G401 (cell line): ENCODE results near the gene ABHD16A. TPM values are rescaled to one million over a fixed set of nuclear protein-coding genes. Genes with fewer than 3 reads are reported as not detected.

Experiments used
- DNase-seq: peaks from one replicate; pipeline ENCODE4 v3.0.0-alpha.2; 2015; ENCODE audit warnings: low spot score
- in situ Hi-C: cut with HindIII; loops from 2 replicates; pipeline ENCODE4 v1.10.0; 2016; ENCODE audit warnings: low sequenced_read_pairs, mixed read lengths
- total RNA-seq: library from RNA; depleted of rRNA; stranded (reverse); fragments of >200 nt; shearing (Covaris generic); gene quantifications from 2 replicates; pipeline ENCODE4 v1.2.3, GENCODE V29; 2014

The ABHD16A gene
- total RNA-seq, 1 experiment from 2014 or later, result 43.9 TPM

DNA sequence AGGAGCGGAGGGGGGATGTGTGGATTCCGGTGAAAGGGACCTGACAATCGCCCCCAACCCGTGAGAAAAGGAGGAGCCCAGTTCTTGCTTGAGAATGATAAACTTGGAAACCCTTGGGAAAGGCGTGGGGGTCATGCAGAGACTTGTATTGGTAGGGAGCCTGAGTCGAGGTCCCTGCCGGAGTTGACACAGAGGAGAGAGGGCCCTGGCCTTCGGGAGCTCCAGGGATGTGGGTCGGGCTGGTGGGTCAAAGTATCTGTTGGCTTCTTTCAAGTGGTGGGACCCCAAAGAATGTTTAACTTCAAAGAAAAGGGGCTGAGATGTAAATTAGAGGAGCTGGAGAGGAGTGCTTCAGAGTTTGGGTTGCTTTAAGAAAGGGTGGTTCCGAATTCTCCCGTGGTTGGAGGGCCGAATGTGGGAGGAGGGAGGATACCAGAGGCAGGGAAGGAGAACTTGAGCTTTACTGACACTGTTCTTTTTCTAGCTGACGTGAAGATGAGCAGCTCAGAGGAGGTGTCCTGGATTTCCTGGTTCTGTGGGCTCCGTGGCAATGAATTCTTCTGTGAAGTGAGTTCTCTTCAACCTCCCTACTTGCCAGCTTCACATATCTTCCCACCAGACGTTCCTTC is 36.7 kb downstream of the ABHD16A start:
- no peak for DNase-seq
- in situ Hi-C loops, result no loop called here

DNA sequence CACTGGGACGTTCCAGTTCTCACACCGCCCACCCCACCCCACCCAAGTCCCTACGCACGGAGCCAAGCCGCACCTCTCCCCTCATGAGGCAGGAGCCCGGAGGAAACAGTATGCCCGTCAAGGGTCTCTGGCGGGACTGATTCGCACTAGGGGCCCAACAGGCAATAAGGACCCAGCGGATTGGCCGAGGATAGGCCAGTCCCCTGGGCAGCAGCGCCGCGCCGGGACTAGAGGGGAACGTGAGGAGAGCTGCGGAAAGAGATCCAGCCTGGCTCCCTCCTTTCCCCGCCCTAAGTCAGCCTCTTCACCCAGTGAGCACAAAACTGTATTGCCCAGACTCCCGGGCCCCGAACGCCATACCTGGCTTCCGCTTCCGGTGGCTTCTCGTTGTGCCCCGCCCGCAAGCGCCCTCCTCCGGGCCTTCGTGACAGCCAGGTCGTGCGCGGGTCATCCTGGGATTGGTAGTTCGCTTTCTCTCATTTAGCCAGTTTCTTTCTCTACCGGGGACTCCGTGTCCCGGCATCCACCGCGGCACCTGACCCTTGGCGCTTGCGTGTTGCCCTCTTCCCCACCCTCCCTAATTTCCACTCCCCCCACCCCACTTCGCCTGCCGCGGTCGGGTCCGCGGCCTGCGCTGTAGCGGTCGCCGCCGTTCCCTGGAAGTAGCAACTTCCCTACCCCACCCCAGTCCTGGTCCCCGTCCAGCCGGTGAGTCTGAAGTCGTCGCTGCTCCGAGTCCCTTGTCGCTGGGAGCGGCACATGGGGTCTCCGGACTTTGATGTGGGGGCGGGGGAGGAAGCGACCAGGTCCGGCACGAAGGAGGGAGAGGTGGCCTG is 37.4 kb downstream of the ABHD16A start, which contains the start of gene CSNK2B:
Gene CSNK2B, plus strand, starts transcription at position 580 of the 836 bp plus-strand sequence. CDS start 752 bp downstream, outside the sequence.
- in situ Hi-C loops, result no loop called here
- peak; percentile 99 for DNase-seq

DNA sequence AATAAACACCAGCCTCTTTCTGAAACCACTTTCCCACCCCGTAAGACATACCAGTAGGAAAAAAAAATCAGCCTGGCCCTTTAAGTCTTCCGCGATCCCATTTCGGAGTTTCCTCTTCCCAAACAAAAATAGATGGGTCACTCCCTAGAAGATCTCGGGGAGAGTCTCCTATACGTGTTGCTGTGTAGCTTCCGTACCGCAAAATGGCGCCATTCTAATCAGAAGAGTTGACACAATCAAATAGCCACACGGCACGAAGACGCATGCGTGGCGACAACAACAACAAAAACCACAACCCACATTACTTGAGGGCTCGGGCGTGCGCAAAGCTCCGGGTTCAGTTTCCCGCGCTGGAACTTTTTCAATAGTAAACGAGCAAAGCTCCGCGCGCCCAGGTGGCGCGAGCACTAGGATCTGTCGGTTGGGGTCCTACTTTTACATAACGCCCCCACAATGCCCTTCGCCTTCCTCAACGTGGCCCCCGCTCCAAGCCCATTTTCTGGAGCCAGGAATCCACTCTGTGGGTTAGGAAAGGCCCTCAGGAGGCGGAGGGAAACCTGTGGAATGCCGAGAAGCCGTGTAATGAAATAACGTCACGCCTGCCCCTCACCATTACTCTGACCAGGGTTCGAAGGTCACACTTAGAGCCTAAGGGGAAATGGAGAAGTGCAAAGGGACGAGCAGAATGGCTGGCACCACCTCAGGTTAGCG is 38.2 kb downstream of the ABHD16A start, which contains the start of gene GPANK1:
Gene GPANK1, minus strand, starts transcription at position 208 of the 711 bp plus-strand sequence. CDS start 519 bp downstream, outside the sequence.
- in situ Hi-C loops, result no loop called here

DNA sequence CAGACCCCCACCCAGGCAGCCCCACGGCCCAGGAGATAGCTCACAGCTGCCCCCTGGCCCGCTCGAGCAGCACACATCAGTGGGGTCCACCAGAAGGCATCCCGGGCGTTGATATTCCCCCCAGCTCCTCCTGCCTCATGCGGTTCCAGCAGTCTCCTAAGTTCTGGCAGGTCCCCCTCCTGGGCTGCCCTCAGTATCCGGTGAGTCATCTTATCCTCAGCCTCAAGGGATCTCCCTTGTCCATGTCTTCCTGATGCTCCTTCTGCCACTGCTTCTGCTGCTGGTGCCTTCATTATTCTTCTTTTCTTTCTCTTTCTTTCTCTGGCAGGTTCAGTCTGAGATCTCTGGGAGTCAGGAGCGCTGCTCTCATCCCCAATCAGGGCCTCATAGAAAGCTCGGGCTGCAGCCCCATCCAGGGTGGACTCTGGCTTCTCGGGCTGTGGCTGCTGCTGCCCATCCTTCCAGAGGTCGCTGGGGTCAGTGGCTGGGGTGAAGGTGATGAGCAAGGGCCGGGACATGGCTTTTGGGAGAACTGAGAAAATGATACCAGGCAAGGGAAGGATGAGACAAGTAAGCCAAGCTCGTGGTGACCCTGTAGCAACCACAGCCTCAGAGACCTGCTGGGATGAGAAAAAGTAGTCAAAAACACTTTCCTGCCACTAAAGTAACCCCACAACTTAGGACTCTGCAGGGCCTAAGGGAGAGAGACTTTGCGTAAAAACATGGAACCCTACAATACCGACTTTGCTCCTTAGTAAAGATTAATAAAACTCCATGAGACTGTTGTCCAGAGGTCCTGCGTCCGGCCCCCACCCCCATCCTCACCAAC is 38.9 kb downstream of the ABHD16A start:
- DNase-seq, result no peak
- in situ Hi-C loops, result no loop called here

More for the DNA sequence above, 38.2 kb downstream of the ABHD16A start, which contains the start of gene GPANK1:
- peak; percentile 98 for DNase-seq

DNA sequence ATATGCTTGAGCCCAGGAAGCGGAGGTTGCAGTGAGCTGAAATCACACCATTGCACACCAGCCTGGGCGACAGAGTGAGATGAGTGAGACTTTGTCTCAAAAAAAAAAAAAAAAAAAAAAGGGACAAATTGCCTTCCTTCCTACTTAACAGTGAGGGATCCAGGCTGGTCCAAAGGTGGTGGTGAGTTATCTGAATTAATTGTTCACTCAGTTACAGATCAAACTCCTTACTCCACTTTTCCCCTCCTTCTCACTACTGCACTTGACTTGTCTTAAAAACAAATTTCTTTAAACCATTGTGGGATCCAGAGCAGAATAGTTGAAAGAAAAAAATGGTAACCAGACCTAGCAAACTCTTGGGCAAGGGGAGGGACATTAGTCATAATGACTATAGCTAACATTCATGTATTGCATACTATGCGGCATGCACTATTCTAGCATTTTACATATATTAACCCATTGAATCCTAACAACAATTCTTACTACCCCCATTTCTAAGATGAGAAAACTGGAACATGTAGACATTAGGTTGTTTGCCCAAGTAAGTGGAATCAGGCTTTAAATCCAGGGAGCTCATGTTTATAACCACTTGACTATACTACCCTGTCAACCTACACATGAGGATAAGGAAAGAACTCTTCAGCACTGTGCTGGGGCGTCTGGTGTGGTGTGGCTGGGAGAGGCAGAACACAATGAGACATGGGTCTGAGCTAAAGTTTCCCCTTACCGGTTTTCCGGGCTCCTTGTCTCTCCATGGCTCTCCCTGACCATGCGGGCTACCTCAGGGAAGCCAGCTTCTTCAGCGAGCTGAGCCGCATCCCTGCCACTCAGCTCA is 39.8 kb downstream of the ABHD16A start:
- DNase-seq, result no peak

DNA sequence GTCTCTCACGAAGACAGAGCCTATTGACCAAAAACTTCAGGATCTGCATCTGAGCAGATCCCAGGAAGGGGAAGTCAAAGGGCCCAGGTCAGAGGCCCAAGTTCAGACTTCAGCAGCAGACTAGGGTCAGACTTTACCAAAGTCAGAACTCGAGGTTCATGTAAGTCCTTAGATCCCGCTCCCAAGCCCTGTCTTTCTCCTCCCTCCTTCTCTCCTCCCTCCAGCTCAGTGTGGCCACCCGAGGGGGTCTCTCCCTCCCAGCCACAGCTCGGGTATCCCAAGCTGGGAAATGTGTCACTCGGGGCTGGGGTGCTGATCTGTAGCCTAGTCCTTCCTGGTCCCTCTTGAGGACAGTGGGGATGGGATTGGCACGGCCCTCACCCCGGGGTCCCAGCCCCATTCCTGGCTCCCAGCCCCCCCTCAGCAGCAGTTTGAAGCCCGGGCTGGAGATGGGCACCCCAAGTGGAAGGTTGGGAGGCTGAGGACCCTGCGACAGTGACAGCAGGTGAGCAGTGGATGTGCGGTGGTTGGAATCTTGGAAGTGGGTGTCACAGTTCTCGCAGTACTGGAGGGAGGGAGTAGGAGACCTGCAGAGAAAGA is 40.9 kb downstream of the ABHD16A start:
- no peak for DNase-seq
- in situ Hi-C loops, result no loop called here

More for the DNA sequence above, 39.8 kb downstream of the ABHD16A start:
- in situ Hi-C loops, result no loop called here

DNA sequence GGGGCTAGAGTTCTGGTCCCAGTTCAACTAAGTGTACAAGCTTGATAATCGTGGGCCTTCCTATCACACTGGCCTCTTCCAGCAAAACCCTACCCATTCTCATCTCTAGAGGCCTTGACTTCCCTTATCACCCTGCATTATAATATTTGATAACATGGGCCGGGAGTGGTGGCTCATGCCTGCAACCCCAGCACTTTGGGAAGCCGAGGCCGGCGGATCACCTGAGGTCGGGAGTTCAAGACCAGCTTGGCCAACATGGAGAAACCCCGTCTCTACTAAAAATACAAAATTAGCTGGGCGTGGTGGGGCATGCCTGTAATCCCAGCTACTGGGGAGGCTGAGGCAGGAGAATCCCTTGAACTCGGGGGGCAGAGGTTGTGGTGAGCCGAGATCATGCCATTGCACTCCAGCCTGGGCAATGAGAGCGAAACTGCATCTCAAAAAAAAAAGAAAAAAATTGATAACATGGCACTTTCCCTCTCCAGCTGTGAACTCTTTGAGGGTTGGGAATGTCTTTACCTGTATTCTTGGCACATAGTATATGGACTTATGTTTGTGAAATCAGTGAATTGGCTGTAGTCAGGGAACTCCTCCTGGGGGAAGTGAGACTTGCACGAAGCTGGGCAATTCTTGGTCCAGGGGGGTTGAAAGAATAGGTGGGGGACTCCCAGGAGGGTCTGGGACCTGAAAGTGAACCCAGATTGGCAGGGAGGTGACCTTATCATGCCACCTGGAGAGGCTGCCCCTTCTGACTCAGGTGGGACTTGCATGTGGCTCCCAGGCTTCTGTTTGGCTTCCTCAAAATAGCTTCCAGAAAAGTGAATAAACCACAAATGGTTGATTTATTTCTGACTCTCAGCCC is 41.6 kb downstream of the ABHD16A start:
- in situ Hi-C loops, result no loop called here
- DNase-seq, result no peak

DNA sequence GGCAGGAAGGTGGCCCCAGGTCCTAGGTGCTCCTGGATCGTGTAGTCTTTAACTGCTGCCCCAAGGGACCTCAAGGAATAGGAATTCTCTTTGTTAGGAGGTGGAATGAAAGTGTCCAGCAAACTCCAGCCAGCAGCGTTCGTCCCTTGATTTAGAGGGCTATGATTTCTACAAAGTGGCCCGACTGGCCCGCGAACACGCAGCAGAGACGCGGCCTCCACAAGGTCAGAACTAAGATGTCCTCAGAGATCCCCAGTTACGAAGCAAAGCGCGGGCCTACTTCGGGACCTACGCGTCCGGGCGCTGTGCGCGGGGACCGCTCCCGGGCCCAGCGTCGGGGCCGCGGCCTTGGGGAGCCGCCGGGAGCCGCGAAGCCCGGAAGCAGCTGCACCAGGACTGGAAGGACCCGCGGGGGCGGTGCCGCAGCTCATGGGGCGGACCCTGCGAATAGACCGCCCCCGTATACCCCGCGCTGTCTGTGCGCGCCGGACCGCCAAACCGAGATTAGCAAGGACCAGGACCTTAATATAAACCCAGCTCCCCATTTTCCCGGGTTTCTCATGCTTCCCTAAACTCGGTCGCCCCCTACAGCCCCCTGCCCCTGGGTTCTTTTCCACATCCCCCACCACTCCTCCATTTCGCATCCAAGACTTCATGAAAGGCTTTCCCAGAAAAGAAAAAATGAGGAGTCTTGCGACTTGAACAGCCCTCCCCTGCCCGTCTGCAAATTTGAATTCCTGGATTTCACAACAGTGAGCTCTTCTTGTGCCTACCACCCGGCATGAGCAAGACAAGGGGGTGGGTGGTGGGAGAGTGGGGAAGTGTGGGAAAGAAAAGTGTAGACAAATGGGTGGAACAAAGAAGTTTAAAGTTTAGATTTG is 42.5 kb downstream of the ABHD16A start, which contains the start of gene C6orf47:
Gene C6orf47, minus strand, starts transcription at position 398 of the 881 bp plus-strand sequence. CDS start 831 bp downstream, outside the sequence.
- in situ Hi-C loops, result no loop called here
- peak; percentile 87 for DNase-seq

DNA sequence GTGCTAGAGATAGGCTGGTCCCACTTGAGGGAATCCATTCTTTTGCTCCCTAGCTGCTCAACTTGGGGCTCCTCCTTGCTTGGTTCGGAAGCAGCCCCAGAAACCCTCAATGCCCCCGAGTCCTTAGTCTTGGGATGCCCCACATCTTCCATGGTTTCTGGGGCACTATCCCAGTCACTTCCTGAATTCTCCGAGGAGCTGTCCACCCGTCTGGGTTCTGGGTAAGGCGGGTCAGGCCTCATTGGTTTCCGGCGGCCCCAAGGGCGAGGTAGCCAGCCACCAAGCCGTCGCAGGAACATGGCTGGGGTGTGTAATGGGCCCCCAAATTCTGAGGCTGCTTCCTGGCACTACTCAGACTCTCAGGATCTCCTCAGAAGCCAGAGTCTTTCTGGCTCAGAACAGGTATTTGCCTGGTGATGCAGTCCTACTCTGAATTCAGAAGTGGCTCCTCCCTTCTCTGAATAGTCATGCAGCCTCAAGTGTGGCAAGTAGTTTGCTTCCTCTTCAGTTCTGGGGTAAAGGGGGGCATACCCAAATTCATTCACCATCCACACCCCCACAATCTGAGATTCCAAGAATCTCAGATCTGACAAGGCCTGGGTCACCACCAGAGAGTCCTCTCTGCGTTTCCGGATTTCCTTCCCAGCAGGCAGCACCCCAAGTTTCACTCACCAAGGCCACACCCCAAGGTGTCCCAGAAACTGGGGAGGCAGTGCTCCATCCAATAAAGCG is 43.3 kb downstream of the ABHD16A start:
- in situ Hi-C loops, result no loop called here
- DNase-seq, result no peak

DNA sequence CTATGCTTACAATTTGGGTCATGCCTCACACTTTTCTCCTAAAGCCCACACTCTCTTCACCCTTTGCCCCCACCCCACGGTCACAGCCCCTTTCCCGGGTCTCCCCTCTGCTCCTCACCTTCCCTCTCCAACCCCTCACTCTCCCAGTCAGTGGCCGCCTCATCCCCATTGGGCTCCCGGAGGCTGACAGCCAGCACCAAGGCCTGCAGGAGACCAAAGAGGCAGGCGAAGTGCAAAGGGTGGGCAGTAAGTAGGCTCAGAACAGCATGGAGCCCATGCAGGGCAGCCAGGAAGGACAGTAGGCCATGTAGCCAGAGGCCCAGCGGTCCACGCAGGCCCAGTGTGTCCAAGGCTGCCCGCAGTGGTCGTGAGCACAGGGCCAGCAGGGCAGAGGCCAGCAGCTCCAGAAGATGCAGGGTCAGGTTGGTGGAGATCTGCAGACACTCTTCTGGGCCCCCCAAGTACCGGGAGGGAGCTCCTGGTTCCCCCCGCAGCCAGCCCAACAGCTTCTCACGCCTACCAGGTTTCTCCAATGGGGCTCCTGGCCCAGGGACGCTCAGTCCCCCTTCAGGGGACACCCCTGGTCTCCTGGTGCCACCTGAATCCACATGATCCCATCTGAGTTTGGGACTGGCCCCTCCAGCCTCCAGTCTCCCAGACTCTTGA is 44.0 kb downstream of the ABHD16A start:
- in situ Hi-C loops, result no loop called here
- DNase-seq, result no peak

DNA sequence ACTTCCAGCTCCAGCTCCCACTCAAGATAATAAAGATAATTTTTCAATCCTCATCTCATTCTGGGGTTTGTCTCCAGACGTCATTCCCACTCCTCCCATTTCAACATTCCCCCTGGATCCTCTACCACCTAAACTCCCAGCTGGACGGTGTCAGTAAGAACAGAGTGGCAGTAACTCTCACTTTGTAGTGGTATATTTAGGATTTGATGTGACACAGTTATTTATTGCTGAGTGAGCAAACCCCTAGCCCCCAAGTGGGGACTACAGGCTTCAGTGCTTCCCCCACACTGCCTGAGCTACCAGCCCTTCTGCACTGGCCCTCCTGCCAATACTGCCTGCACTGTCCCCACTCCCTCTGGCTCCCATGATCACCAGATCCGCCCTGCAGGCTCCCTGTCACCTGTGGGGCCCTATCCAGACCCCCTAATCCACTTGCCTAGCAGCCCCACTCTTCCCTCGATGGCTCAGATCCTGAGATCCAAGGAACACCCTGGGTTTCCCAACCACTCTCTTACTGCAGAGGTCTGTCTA is 44.9 kb downstream of the ABHD16A start:
- in situ Hi-C loops, result no loop called here

DNA sequence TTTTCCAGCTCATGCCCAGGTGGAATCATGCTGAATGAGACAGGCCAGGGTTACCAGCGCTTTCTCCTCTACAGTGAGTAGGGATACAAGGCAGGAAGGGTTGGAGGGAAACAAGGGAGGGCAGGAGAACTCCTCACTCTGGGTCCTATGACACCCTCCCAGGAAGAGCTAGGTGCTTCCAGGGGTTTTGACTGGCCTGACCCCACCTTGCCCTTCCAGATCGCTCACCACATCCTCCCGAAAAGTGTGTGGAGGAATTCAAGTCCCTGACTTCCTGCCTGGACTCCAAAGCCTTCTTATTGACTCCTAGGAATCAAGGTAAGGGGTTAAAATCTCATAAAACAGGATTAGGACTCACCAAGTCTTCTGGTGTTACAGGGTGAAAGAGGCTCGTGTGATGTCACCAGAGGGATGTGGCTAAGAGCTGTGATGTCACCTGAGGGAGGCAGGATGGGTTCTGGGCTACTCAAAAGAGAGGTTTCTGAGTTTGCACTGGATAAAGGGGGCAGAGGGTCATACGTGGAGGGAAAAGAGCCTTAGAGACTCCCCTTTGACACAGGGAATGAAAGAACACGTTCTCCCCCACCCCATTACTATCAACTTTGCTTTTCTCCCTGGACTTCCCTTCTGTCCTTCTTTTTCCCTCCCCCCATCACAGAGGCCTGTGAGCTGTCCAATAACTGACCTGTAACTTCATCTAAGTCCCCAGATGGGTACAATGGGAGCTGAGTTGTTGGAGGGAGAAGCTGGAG is 45.5 kb downstream of the ABHD16A start:
- DNase-seq, result no peak

More for the DNA sequence above, 44.9 kb downstream of the ABHD16A start:
- DNase-seq, result no peak

DNA sequence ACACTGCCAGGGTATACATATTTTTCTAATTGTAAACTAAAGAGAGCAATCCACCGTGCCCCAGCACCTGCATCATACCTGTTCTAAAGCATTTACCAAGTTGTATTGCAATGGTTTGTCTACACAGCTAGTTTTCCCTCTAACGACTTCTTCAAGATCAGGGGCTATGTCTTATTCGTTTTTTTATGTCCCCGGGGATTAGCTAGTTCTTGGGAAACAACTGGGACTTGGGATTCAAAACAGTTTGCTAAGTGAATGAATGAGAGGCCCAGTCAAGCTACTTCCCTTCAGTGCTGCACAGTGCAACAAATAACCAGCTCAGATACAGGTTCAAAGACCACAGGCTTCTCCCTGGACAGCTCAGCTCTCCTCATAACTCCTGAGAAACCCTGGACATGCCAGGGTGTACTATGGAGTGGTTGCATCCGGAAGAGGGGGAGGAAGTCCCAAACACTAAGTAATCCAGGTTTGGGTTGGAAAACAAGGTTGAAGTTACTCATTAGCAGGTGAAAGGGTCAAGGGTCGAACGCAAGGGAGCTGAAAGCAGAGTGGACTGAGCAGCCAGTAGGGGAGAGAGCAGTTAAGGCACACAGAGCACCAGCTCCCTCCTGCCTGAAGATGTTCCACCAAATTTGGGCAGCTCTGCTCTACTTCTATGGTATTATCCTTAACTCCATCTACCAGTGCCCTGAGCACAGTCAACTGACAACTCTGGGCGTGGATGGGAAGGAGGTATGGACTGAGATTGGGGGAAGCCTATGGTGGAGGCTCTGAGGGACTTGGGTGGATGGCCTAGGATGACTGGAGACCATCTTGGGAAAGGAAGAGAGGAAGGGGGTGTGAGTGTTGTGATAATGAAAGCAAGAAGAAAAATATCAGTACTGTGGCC is 47.5 kb downstream of the ABHD16A start, which contains the start of gene APOM:
Gene APOM, plus strand, starts transcription at position 546 of the 889 bp plus-strand sequence. Its CDS starts 73 bp downstream, at position 619.
- no peak for DNase-seq
- in situ Hi-C loops, result no loop called here

More for the DNA sequence above, 45.5 kb downstream of the ABHD16A start:
- in situ Hi-C loops, result no loop called here
